Lower leg skin (tissue), 4 donors: Measurements from ENCODE around the gene ZFP28. TPM values are rescaled to one million over a fixed set of nuclear protein-coding genes. Genes with fewer than 3 reads are reported as not detected.

Experiments
- DNase-seq, 2 donors: peaks; one replicate each; pipeline ENCODE4 v3.0.0-alpha.2; 2019; ENCODE audit warnings: low spot score in 2 of 2
- H3K4me3 ChIP-seq: fragments of 200-600 bp; sonication (generic); 2 replicates; pipeline ENCODE4 v1.5.1; 2017; ENCODE audit warnings: mild to moderate bottlenecking, low read depth; ENCODE audit not compliant: poor library complexity, severe bottlenecking
- CTCF ChIP-seq, 3 donors: fragments of 450-650 bp; IDR thresholded peaks; one replicate each; pipeline ENCODE4 v1.5.1; 2016; ENCODE audit warnings: antibody characterized with exemption in 3 of 3, mild to moderate bottlenecking in 3 of 3, moderate library complexity in 2 of 3
- POLR2A ChIP-seq, 2 donors: fragments of 450-650 bp; IDR thresholded peaks; one replicate each; pipeline ENCODE4 v1.6.1; 2016 to 2017; ENCODE audit warnings: antibody characterized with exemption in 2 of 2, mild to moderate bottlenecking in 1 of 2, moderate library complexity in 1 of 2
- WGBS, 2 donors: methylation state at CpG; one replicate each; pipeline ENCODE4 v1.1.5; 2018; 5-methylcytosine and 5-hydroxymethylcytosine counted together
- intact Hi-C: fragments of 100-400 bp; cut with DNase I; formaldehyde crosslinking; loops from one replicate; pipeline ENCODE4 v1.15.0; 2023; ENCODE audit warnings: low total_unique reads
- total RNA-seq, 4 donors: library from RNA; depleted of rRNA; stranded (reverse); fragments of >200 nt; gene quantifications; one replicate each; pipeline ENCODE4 v1.1.0, GENCODE V29; 2016

Gene ZFP28
- total RNA-seq, 4 donors from 2014 or later = 5.3 to 7.4 (median 6.8) TPM

- intact Hi-C loops = no loop called here
- H3K4me3 ChIP-seq = no peak overlapping the region
- TF ChIP-seq CTCF (IDR thresholded peaks at IDR 0.05) (no peak), POLR2A (IDR thresholded peaks at IDR 0.05) (no peak)
- 86 to 95% methylated on average over 6 of the region's 6 CpGs for WGBS, 2 donors
- DNase-seq = no peak
Observed at GRCh38 chr19:56554272-56554869, 15.6 kb downstream of the ZFP28 start.

- TF ChIP-seq CTCF (IDR thresholded peaks at IDR 0.05) (no peak), POLR2A (IDR thresholded peaks at IDR 0.05) (no peak)
- intact Hi-C loops = no loop called here
- H3K4me3 ChIP-seq = no peak overlapping the region
- 96 to 97% methylated on average over 2 of the region's 2 CpGs for WGBS, 2 donors
- DNase-seq = no peak
Observed at GRCh38 chr19:56562766-56563165, 24.0 kb downstream of the ZFP28 start.

- peak; percentile 37 to 87 for DNase-seq
- peak overlapping the region; percentile 85 for H3K4me3 ChIP-seq
- 1% methylated on average over 19 to 23 of the region's 23 CpGs for WGBS, 2 donors
- intact Hi-C loops = no loop called here
- TF ChIP-seq POLR2A (IDR thresholded peaks at IDR 0.05) (no peak), CTCF (IDR thresholded peaks at IDR 0.05) (no peak)
Observed at GRCh38 chr19:56566904-56567273, 28.1 kb downstream of the ZFP28 start.

GRCh38 chr19:56567274-56568120 lies 28.7 kb downstream of the ZFP28 start, which contains the start of gene ZNF470:
ZNF470 (plus strand) TSS chr19:56567468; CDS start chr19:56570312, 2,844 bp downstream.
- intact Hi-C loops = no loop called here
- TF ChIP-seq CTCF (IDR thresholded peaks at IDR 0.05) = no peak
- TF ChIP-seq POLR2A (IDR thresholded peaks at IDR 0.05) = no peak
- DNase-seq = peak; percentile 93 to 99
- H3K4me3 ChIP-seq = peak within 1 kb of the TSS; percentile 85
- WGBS, 2 donors = 3 to 6% methylated on average over 27 to 57 of the region's 66 CpGs

GRCh38 chr19:56572589-56572988 lies 33.8 kb downstream of the ZFP28 start:
- intact Hi-C loops = no loop called here
- 50% methylated on average over 2 of the region's 2 CpGs for WGBS, 2 donors
- DNase-seq = no peak
- H3K4me3 ChIP-seq = no peak overlapping the region
- TF ChIP-seq POLR2A (IDR thresholded peaks at IDR 0.05) (no peak), CTCF (IDR thresholded peaks at IDR 0.05) (no peak)
